ENCODE results near the gene SCMH1.
A peak's percentile ranks its signal among the peaks of the same experiment; 100 is the strongest.

SCMH1 gene

GRCh38 chr1:41020654-41021053 is 221.5 kb downstream of the SCMH1 start:
- Histone ChIP-seq H3K27me3 (ENCODE audit: insufficient read depth, poor library complexity, severe bottlenecking) (no peaks in the 10 kb centered on the region), H3K4me3 (ENCODE audit: severe bottlenecking) (no peak overlapping the region), H3K36me3 (ENCODE audit: low read depth) (peaks cover 3% of the 10 kb centered on the region), H3K4me1 (ENCODE audit: insufficient read depth, poor library complexity, severe bottlenecking) (no peaks in the 10 kb centered on the region), H3K27ac (ENCODE audit: poor library complexity, severe bottlenecking) (peak overlapping the region; percentile 12), H3K9me3 (ENCODE audit: severe bottlenecking) (no peaks in the 10 kb centered on the region)
- DNase-seq (ENCODE audit: low spot score), result no peak
- ATAC-seq (ENCODE audit: low read depth), result peak; percentile 10; the same call in 2 of the 3 replicates
- TF ChIP-seq CTCF (IDR thresholded peaks at IDR 0.05; ENCODE audit: poor library complexity, severe bottlenecking), result no peak

- Histone ChIP-seq H3K4me1 (ENCODE audit: insufficient read depth, poor library complexity, severe bottlenecking) (no peaks in the 10 kb centered on the region), H3K27ac (ENCODE audit: poor library complexity, severe bottlenecking) (no peak overlapping the region), H3K36me3 (ENCODE audit: low read depth) (peaks cover 8% of the 10 kb centered on the region), H3K27me3 (ENCODE audit: insufficient read depth, poor library complexity, severe bottlenecking) (no peaks in the 10 kb centered on the region), H3K4me3 (ENCODE audit: severe bottlenecking) (no peak overlapping the region), H3K9me3 (ENCODE audit: severe bottlenecking) (no peaks in the 10 kb centered on the region)
- no peak; the same call in 2 of the 3 replicates for ATAC-seq (ENCODE audit: low read depth)
- TF ChIP-seq CTCF (IDR thresholded peaks at IDR 0.05; ENCODE audit: poor library complexity, severe bottlenecking), result no peak
- no peak for DNase-seq (ENCODE audit: low spot score)
Measured at GRCh38 chr1:41020109-41020576, 222.0 kb downstream of the SCMH1 start.

- no peaks in the 10 kb centered on the region for H3K4me1 ChIP-seq (ENCODE audit: insufficient read depth, poor library complexity, severe bottlenecking)
- H3K4me3 ChIP-seq (ENCODE audit: severe bottlenecking), result no peak overlapping the region
- TF ChIP-seq CTCF (IDR thresholded peaks at IDR 0.05; ENCODE audit: poor library complexity, severe bottlenecking), result no peak
- peaks cover 16% of the 10 kb centered on the region for H3K36me3 ChIP-seq (ENCODE audit: low read depth)
- no peak for ATAC-seq (ENCODE audit: low read depth)
- no peak overlapping the region for H3K27ac ChIP-seq (ENCODE audit: poor library complexity, severe bottlenecking)
- no peaks in the 10 kb centered on the region for H3K9me3 ChIP-seq (ENCODE audit: severe bottlenecking)
- H3K27me3 ChIP-seq (ENCODE audit: insufficient read depth, poor library complexity, severe bottlenecking), result no peaks in the 10 kb centered on the region
- no peak for DNase-seq (ENCODE audit: low spot score)
Measured at GRCh38 chr1:41019353-41019745, 222.8 kb downstream of the SCMH1 start.

- DNase-seq (ENCODE audit: low spot score) (no peak), ATAC-seq (ENCODE audit: low read depth) (no peak)
- H3K36me3 ChIP-seq (ENCODE audit: low read depth), result peaks cover 28% of the 10 kb centered on the region
- no peak for TF ChIP-seq CTCF (IDR thresholded peaks at IDR 0.05; ENCODE audit: poor library complexity, severe bottlenecking)
- H3K4me3 ChIP-seq (ENCODE audit: severe bottlenecking), result no peak overlapping the region
- no peaks in the 10 kb centered on the region for H3K9me3 ChIP-seq (ENCODE audit: severe bottlenecking)
- no peaks in the 10 kb centered on the region for H3K27me3 ChIP-seq (ENCODE audit: insufficient read depth, poor library complexity, severe bottlenecking)
- no peaks in the 10 kb centered on the region for H3K4me1 ChIP-seq (ENCODE audit: insufficient read depth, poor library complexity, severe bottlenecking)
- H3K27ac ChIP-seq (ENCODE audit: poor library complexity, severe bottlenecking), result no peak overlapping the region
Measured at GRCh38 chr1:41018018-41018410, 224.1 kb downstream of the SCMH1 start.

- no peak overlapping the region for H3K4me3 ChIP-seq (ENCODE audit: severe bottlenecking)
- no peak for TF ChIP-seq CTCF (IDR thresholded peaks at IDR 0.05; ENCODE audit: poor library complexity, severe bottlenecking)
- no peaks in the 10 kb centered on the region for H3K27me3 ChIP-seq (ENCODE audit: insufficient read depth, poor library complexity, severe bottlenecking)
- ATAC-seq (ENCODE audit: low read depth) (no peak), DNase-seq (ENCODE audit: low spot score) (no peak)
- H3K4me1 ChIP-seq (ENCODE audit: insufficient read depth, poor library complexity, severe bottlenecking), result no peaks in the 10 kb centered on the region
- peaks cover 34% of the 10 kb centered on the region for H3K36me3 ChIP-seq (ENCODE audit: low read depth)
- no peaks in the 10 kb centered on the region for H3K9me3 ChIP-seq (ENCODE audit: severe bottlenecking)
- H3K27ac ChIP-seq (ENCODE audit: poor library complexity, severe bottlenecking), result no peak overlapping the region
Measured at GRCh38 chr1:41017141-41018017, 224.7 kb downstream of the SCMH1 start.

Data from RWPE2 (cell line).